ENCODE results near the gene CD177. TPM values are rescaled to one million over a fixed set of nuclear protein-coding genes. Genes with fewer than 3 reads are reported as not detected.

CD177 gene
- total RNA-seq, 1 experiment from 2014 or later: not detected

DNA sequence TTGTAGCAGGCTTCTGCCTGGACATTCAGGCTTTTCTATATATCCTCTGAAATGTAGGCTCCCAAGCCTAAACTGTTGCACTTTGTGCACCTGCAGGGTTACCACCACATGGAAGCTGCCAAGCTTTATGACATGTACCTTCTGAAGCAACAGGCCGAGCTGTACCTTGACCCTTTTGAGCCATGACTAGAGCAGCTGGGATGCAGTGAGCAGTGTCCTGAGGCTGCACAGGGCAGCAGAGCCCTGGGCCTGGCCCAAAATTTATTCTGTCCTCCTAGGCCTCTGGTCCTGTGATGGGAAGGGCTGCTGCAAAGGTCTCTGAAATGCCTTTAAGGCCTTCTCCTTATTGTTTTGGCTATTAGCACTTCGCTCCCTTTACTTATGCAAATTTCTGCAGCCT is 23.5 kb upstream of the CD177 start:
- ChIA-PET RAD21 (ENCODE audit: low non-redundant PET in 1 of 2, low total read pairs in 2 of 2, uncharacterized antibody in 2 of 2, unreplicated experiment in 2 of 2) (no interaction called here), POLR2A (no interaction called here), CTCF (no interaction called here)
- no peak overlapping the region for H3K27ac ChIP-seq (ENCODE audit: low read depth, low read length)
- no peaks in the 10 kb centered on the region for H3K79me2 ChIP-seq (ENCODE audit: insufficient read depth, low read length)
- no peaks in the 10 kb centered on the region for H3K36me3 ChIP-seq (ENCODE audit: control insufficient read depth in 1 of 2, insufficient read depth in 2 of 2, low read length in 2 of 2)
- BruUV-seq (replicated peaks): no TSS peak
- TF ChIP-seq FOSL1 (IDR thresholded peaks at IDR 0.05; ENCODE audit: low read depth): no peak
- TF ChIP-seq POLR2A (IDR thresholded peaks at IDR 0.05; ENCODE audit: borderline replicate concordance, extremely low read depth, insufficient read depth, insufficient read length): no peak
- no peak for TF ChIP-seq CEBPB (IDR thresholded peaks at IDR 0.05; ENCODE audit: low read depth)
- no peak overlapping the region for H3K9ac ChIP-seq (ENCODE audit: low read length)
- no peak overlapping the region for H3K4me2 ChIP-seq (ENCODE audit: low read length)
- no peaks in the 10 kb centered on the region for H4K20me1 ChIP-seq (ENCODE audit: insufficient read depth)
- H2AFZ ChIP-seq (ENCODE audit: low read depth, low read length, poor library complexity, severe bottlenecking): no peak overlapping the region
- H3K27me3 ChIP-seq (ENCODE audit: insufficient read depth, low read length): no peaks in the 10 kb centered on the region
- intact Hi-C loops (cut with micrococcal nuclease): no loop called here
- no peak overlapping the region for H3K4me3 ChIP-seq (replicated peaks in 1 of 2; ENCODE audit: low read depth in 1 of 2, low read length in 2 of 2)
- H3K9me3 ChIP-seq (ENCODE audit: control insufficient read depth in 1 of 2, insufficient read depth in 1 of 2, low read depth in 1 of 2, low read length in 2 of 2): no peaks in the 10 kb centered on the region
- H3K4me1 ChIP-seq (ENCODE audit: control insufficient read depth in 1 of 2, insufficient read depth in 2 of 2, low read length in 2 of 2): peaks cover 0 to 12% of the 10 kb centered on the region in 2 experiments; a peak in 1 of 4 replicates
- ATAC-seq (no peak), DNase-seq (ENCODE audit: low read depth, low spot score) (no peak)
- H3K9me2 ChIP-seq (ENCODE audit: insufficient read depth): no peaks in the 10 kb centered on the region

DNA sequence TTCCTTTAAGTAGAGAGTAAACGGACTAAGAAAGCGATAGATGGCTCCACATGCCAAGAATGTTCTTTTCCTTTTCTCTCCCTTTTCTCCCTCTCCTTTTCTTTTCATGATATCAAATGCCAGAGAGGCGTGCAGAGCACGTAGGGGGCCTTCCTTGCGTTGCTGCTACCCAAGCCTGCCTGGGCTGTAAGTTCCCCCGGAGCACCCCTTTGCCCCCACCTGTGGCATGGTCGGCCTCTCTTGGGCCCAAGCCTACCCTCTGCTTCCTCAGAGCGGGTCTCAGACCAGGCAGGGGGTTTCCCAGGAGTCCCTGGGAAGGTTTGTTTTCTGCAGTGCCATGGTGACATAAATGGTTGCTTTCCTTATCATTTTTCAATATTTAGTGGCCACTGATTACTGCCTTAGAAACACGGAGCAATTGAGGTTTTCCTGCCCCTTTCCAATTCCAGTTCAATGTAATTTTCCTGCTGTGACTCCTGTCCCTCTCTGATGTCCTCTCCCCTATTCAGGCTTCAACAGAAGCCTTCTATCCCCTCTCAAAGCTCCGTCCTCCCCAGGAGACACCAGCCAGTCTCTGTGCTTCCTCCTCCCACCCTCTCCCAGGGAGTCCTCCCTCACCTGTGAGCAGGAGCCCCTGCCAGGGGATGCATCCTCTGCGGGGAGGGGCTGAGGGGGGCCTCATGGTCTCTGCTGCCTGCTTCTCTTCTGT is 22.6 kb upstream of the CD177 start:
- Histone ChIP-seq H3K27ac (ENCODE audit: low read depth, low read length) (no peak overlapping the region), H3K36me3 (ENCODE audit: control insufficient read depth in 1 of 2, insufficient read depth in 2 of 2, low read length in 2 of 2) (no peaks in the 10 kb centered on the region), H3K4me2 (ENCODE audit: low read length) (no peak overlapping the region), H3K4me1 (ENCODE audit: control insufficient read depth in 1 of 2, insufficient read depth in 2 of 2, low read length in 2 of 2) (peaks cover 0 to 12% of the 10 kb centered on the region in 2 experiments; a peak in 1 of 4 replicates), H2AFZ (ENCODE audit: low read depth, low read length, poor library complexity, severe bottlenecking) (no peak overlapping the region), H3K27me3 (ENCODE audit: insufficient read depth, low read length) (no peaks in the 10 kb centered on the region), H4K20me1 (ENCODE audit: insufficient read depth) (no peaks in the 10 kb centered on the region), H3K9me3 (ENCODE audit: control insufficient read depth in 1 of 2, insufficient read depth in 1 of 2, low read depth in 1 of 2, low read length in 2 of 2) (no peaks in the 10 kb centered on the region), H3K9ac (ENCODE audit: low read length) (no peak overlapping the region), H3K4me3 (replicated peaks in 1 of 2; ENCODE audit: low read depth in 1 of 2, low read length in 2 of 2) (no peak overlapping the region), H3K9me2 (ENCODE audit: insufficient read depth) (no peaks in the 10 kb centered on the region), H3K79me2 (ENCODE audit: insufficient read depth, low read length) (no peaks in the 10 kb centered on the region)
- TF ChIP-seq CTCF (IDR thresholded peaks at IDR 0.05 in 2 of 3, conservative IDR thresholded peaks at IDR 0.05 in 1 of 3; ENCODE audit: borderline replicate concordance in 1 of 3, insufficient read depth in 1 of 3, low read depth in 2 of 3, low read length in 2 of 3) (no peak), SP1 (IDR thresholded peaks at IDR 0.05; ENCODE audit: low read depth) (no peak), ELF1 (IDR thresholded peaks at IDR 0.05; ENCODE audit: borderline replicate concordance, low read depth) (no peak), POLR2A (IDR thresholded peaks at IDR 0.05; ENCODE audit: borderline replicate concordance, extremely low read depth, insufficient read depth, insufficient read length) (no peak), TCF7L2 (IDR thresholded peaks at IDR 0.05; ENCODE audit: borderline replicate concordance, extremely low read depth, insufficient read depth, insufficient read length) (no peak), EGR1 (IDR thresholded peaks at IDR 0.05; ENCODE audit: low read depth) (no peak), CBX3 (IDR thresholded peaks at IDR 0.05; ENCODE audit: low read depth) (no peak), ZFX (IDR thresholded peaks at IDR 0.05) (no peak), RAD21 (IDR thresholded peaks at IDR 0.05; ENCODE audit: low read depth) (no peak), EZH2phosphoT487 (IDR thresholded peaks at IDR 0.05; ENCODE audit: borderline replicate concordance) (no peak), YY1 (IDR thresholded peaks at IDR 0.05; ENCODE audit: extremely low read depth, insufficient replicate concordance, low read depth, low read length) (no peak), CEBPB (IDR thresholded peaks at IDR 0.05; ENCODE audit: low read depth) (no peak), JUND (IDR thresholded peaks at IDR 0.05) (no peak), FOSL1 (IDR thresholded peaks at IDR 0.05; ENCODE audit: low read depth) (no peak), POLR2AphosphoS5 (IDR thresholded peaks at IDR 0.05; ENCODE audit: low read depth, low read length) (no peak), SIN3A (IDR thresholded peaks at IDR 0.05; ENCODE audit: low read depth) (no peak)
- TF ChIP-seq, protein P1, sequence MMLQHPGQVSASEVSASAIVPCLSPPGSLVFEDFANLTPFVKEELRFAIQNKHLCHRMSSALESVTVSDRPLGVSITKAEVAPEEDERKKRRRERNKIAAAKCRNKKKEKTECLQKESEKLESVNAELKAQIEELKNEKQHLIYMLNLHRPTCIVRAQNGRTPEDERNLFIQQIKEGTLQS (IDR thresholded peaks at IDR 0.05): no peak
- no TSS peak for BruUV-seq (replicated peaks)
- RAD21 ChIA-PET (ENCODE audit: low non-redundant PET in 1 of 2, low total read pairs in 2 of 2, uncharacterized antibody in 2 of 2, unreplicated experiment in 2 of 2): no interaction called here
- ATAC-seq: no peak
- CTCF ChIA-PET: no interaction called here
- POLR2A ChIA-PET: no interaction called here
- DNase-seq (ENCODE audit: low read depth, low spot score): no peak
- intact Hi-C loops (cut with micrococcal nuclease): no loop called here
